Limb (tissue), 2 donors: ENCODE data around the gene FSTL3.
"Not testable (repeated sequence)": the region's sequence is repeated elsewhere in the genome, so short reads cannot be mapped to it uniquely, and the experiment has no call there.

Experiments used
- DNase-seq, 2 donors: peaks; one replicate each; pipeline ENCODE4 v3.0.0-alpha.2; 2016; ENCODE audit errors: extremely low spot score in 2 of 2

Gene FSTL3

GRCh38 chr19:709196-709964 lies 33.2 kb downstream of the FSTL3 start:
- DNase-seq: no peak

- DNase-seq: no peak
Observed at GRCh38 chr19:709965-710571, 33.9 kb downstream of the FSTL3 start.

- DNase-seq: no peak
Observed at GRCh38 chr19:710767-711166, 34.6 kb downstream of the FSTL3 start.

GRCh38 chr19:711254-711653 lies 35.1 kb downstream of the FSTL3 start:
- no peak for DNase-seq

- DNase-seq: no peak
Observed at GRCh38 chr19:715347-715746, 39.2 kb downstream of the FSTL3 start.

- no peak for DNase-seq
Observed at GRCh38 chr19:718251-718951, 42.2 kb downstream of the FSTL3 start.

GRCh38 chr19:718991-719512 lies 42.9 kb downstream of the FSTL3 start:
- peak; percentile 47 to 72 for DNase-seq

GRCh38 chr19:719636-720344 lies 43.6 kb downstream of the FSTL3 start:
- peak; percentile 31 to 89 for DNase-seq

GRCh38 chr19:720345-721160 lies 44.4 kb downstream of the FSTL3 start:
- peak in 1 of 2 donors; percentile 69 for DNase-seq

- DNase-seq: no peak
Observed at GRCh38 chr19:722553-723101, 46.4 kb downstream of the FSTL3 start.

GRCh38 chr19:723247-723646 lies 47.1 kb downstream of the FSTL3 start:
- no peak for DNase-seq

- no peak for DNase-seq
Observed at GRCh38 chr19:723714-724113, 47.5 kb downstream of the FSTL3 start.

GRCh38 chr19:725461-726089 lies 49.4 kb downstream of the FSTL3 start:
- DNase-seq: no peak

- DNase-seq: peak in 1 of 2 donors; percentile 58
Observed at GRCh38 chr19:726993-727956, 51.1 kb downstream of the FSTL3 start.

GRCh38 chr19:728011-728410 lies 51.8 kb downstream of the FSTL3 start:
- peak in 1 of 2 donors; percentile 60 for DNase-seq

GRCh38 chr19:729564-729963 lies 53.4 kb downstream of the FSTL3 start:
- not testable (repeated sequence) for DNase-seq

- no peak for DNase-seq
Observed at GRCh38 chr19:729965-730668, 53.9 kb downstream of the FSTL3 start.

- DNase-seq: no peak
Observed at GRCh38 chr19:731000-731399, 54.8 kb downstream of the FSTL3 start.
